ENCODE data around the gene ADAMTS6. TPM values are rescaled to one million over a fixed set of nuclear protein-coding genes. Genes with fewer than 3 reads are reported as not detected.

ADAMTS6 gene
- polyA plus RNA-seq, 2 of the 4 experiments (the other 2 are of a cell fraction), result 0.22 to 0.66 TPM

- TF ChIP-seq, protein P1, sequence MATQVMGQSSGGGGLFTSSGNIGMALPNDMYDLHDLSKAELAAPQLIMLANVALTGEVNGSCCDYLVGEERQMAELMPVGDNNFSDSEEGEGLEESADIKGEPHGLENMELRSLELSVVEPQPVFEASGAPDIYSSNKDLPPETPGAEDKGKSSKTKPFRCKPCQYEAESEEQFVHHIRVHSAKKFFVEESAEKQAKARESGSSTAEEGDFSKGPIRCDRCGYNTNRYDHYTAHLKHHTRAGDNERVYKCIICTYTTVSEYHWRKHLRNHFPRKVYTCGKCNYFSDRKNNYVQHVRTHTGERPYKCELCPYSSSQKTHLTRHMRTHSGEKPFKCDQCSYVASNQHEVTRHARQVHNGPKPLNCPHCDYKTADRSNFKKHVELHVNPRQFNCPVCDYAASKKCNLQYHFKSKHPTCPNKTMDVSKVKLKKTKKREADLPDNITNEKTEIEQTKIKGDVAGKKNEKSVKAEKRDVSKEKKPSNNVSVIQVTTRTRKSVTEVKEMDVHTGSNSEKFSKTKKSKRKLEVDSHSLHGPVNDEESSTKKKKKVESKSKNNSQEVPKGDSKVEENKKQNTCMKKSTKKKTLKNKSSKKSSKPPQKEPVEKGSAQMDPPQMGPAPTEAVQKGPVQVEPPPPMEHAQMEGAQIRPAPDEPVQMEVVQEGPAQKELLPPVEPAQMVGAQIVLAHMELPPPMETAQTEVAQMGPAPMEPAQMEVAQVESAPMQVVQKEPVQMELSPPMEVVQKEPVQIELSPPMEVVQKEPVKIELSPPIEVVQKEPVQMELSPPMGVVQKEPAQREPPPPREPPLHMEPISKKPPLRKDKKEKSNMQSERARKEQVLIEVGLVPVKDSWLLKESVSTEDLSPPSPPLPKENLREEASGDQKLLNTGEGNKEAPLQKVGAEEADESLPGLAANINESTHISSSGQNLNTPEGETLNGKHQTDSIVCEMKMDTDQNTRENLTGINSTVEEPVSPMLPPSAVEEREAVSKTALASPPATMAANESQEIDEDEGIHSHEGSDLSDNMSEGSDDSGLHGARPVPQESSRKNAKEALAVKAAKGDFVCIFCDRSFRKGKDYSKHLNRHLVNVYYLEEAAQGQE (IDR thresholded peaks at IDR 0.05), result no peak
Observed at GRCh38 chr5:65213921-65214525, 267.7 kb downstream of the ADAMTS6 start (continued).

DNA sequence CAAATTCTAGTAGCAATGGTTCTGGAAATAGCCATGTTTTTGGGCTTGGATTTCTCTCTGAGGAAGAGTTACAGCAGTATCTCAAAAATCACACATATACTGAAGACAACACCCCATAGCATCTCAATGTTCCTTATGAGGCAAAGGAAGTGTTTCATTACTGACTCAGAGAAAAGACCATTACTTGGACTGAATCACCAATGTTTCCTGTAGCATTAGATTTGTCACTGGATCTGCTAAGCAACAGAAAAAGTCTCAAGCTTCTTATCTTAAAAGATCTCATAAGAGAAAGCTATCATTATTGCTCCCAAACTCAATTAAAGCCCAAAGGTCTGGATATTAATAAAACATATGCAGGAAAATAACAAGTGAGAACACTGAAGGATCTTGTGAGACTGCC, 272.4 kb downstream of the ADAMTS6 start:
- ATAC-seq, result peak in 1 of 2 experiments; percentile 42; a peak in 1 of 6 replicates
- Histone ChIP-seq H3K27ac (peak overlapping the region in 1 of 2 experiments; percentile 37; a peak in 2 of 6 replicates), H3K4me1 (no peaks in the 10 kb centered on the region), H3K4me3 (no peak overlapping the region), H3K9me3 (no peaks in the 10 kb centered on the region), H3K4me2 (no peak overlapping the region)
- TF ChIP-seq FOSB (CRISPR knock-in tag; IDR thresholded peaks at IDR 0.05) (no peak), MYC (IDR thresholded peaks at IDR 0.05; ENCODE audit: borderline replicate concordance, low read length) (no peak), RAD21 (conservative IDR thresholded peaks at IDR 0.05 in 1 of 2, IDR thresholded peaks at IDR 0.05 in 1 of 2) (no peak), POLR2A (IDR thresholded peaks at IDR 0.05; ENCODE audit: low read length) (no peak), HOXA7 (CRISPR knock-in tag; IDR thresholded peaks at IDR 0.05) (no peak), RCOR1 (IDR thresholded peaks at IDR 0.05; ENCODE audit: low read depth, low read length) (no peak), SREBF2 (IDR thresholded peaks at IDR 0.05) (no peak), JUN (IDR thresholded peaks at IDR 0.05) (no peak), EHF (CRISPR knock-in tag; IDR thresholded peaks at IDR 0.05) (no peak), ATOH8 (CRISPR knock-in tag; IDR thresholded peaks at IDR 0.05; ENCODE audit: low read depth) (no peak), RNF2 (IDR thresholded peaks at IDR 0.05; ENCODE audit: borderline replicate concordance, low read depth) (no peak), CEBPB (IDR thresholded peaks at IDR 0.05) (no peak), TFCP2L1 (CRISPR knock-in tag; IDR thresholded peaks at IDR 0.05) (no peak), ESRRA (IDR thresholded peaks at IDR 0.05; ENCODE audit: borderline replicate concordance, low read length) (no peak), SMC3 (IDR thresholded peaks at IDR 0.05) (no peak)
- TF ChIP-seq, protein P1 (IDR thresholded peaks at IDR 0.05), result no peak
- TF ChIP-seq, protein P2, sequence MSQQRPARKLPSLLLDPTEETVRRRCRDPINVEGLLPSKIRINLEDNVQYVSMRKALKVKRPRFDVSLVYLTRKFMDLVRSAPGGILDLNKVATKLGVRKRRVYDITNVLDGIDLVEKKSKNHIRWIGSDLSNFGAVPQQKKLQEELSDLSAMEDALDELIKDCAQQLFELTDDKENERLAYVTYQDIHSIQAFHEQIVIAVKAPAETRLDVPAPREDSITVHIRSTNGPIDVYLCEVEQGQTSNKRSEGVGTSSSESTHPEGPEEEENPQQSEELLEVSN (IDR thresholded peaks at IDR 0.05; ENCODE audit: borderline replicate concordance, low read depth), result no peak
- peak in 1 of 2 experiments; percentile 11 for DNase-seq (ENCODE audit: low read depth in 1 of 2, low spot score in 1 of 2)
- no peak for FAIRE-seq
- POLR2A ChIA-PET, result no interaction called here
- CTCF ChIA-PET, result interaction anchor here (1.1 to 2.0 kb wide), 2 partner anchors 10 to 109 kb away, joined by 3 to 4 read pairs; no protein-coding TSS in a partner anchor
